MM.1S (cell line): Measurements from ENCODE around the gene CYP4F2.

Source experiments
- DNase-seq: peaks from one replicate; pipeline ENCODE4 v3.0.0-alpha.2; 2015
- H2AFZ ChIP-seq: fragments of 300-600 bp; sonication (generic); 2 replicates; pipeline ENCODE4 v1.6.0; 2016; ENCODE audit warnings: antibody characterized with exemption, low read length
- H3F3A ChIP-seq: fragments of 300-600 bp; sonication (generic); 2 replicates; pipeline ENCODE4 v1.6.1; 2016; ENCODE audit warnings: mild to moderate bottlenecking, antibody characterized with exemption, low read length, moderate library complexity, mixed read lengths; ENCODE audit not compliant: insufficient read depth
- H3K27ac ChIP-seq: fragments of 300-600 bp; sonication (generic); 2 replicates; pipeline ENCODE4 v1.5.1; 2016; ENCODE audit warnings: mild to moderate bottlenecking, low read length
- H3K27me3 ChIP-seq: fragments of 300-600 bp; sonication (generic); replicated peaks from 2 replicates; pipeline ENCODE4 v1.6.0; 2016; ENCODE audit warnings: low read length; ENCODE audit not compliant: insufficient read depth
- H3K36me3 ChIP-seq: fragments of 300-600 bp; sonication (generic); replicated peaks from 2 replicates; pipeline ENCODE4 v1.6.1; 2016; ENCODE audit warnings: mild to moderate bottlenecking, low read length, mixed read lengths; ENCODE audit not compliant: insufficient read depth
- H3K4me1 ChIP-seq: fragments of 300-600 bp; sonication (generic); 2 replicates; pipeline ENCODE4 v1.6.1; 2016; ENCODE audit warnings: low read length, mixed read lengths
- H3K4me2 ChIP-seq: fragments of 300-600 bp; sonication (generic); 2 replicates; pipeline ENCODE4 v1.6.0; 2016; ENCODE audit warnings: low read depth, low read length
- H3K4me3 ChIP-seq: fragments of 300-600 bp; sonication (generic); 2 replicates; pipeline ENCODE4 v1.5.1; 2016; ENCODE audit warnings: low read length, mixed read lengths
- H3K79me2 ChIP-seq: fragments of 300-600 bp; sonication (generic); 2 replicates; pipeline ENCODE4 v1.6.1; 2016; ENCODE audit warnings: mixed run types, low read length, mixed read lengths
- H3K9ac ChIP-seq: fragments of 300-600 bp; sonication (generic); 2 replicates; pipeline ENCODE4 v1.6.1; 2016; ENCODE audit warnings: low read length, mixed read lengths
- H3K9me2 ChIP-seq: fragments of 300-600 bp; sonication (generic); replicated peaks from 2 replicates; pipeline ENCODE4 v1.6.1; 2016; ENCODE audit warnings: mild to moderate bottlenecking, low read length, mixed read lengths; ENCODE audit not compliant: insufficient read depth
- H3K9me3 ChIP-seq: fragments of 300-600 bp; sonication (generic); replicated peaks from 2 replicates; pipeline ENCODE4 v1.6.1; 2016; ENCODE audit warnings: mild to moderate bottlenecking, low read length, mixed read lengths; ENCODE audit not compliant: insufficient read depth
- H4K20me1 ChIP-seq: fragments of 300-600 bp; sonication (generic); 2 replicates; pipeline ENCODE4 v1.6.1; 2016; ENCODE audit warnings: mild to moderate bottlenecking, low read length, moderate library complexity, mixed read lengths; ENCODE audit not compliant: insufficient read depth
- EZH2 ChIP-seq: fragments of 300-600 bp; sonication (generic); optimal IDR thresholded peaks from 2 replicates; pipeline ENCODE3; 2017; ENCODE audit warnings: low read depth, mild to moderate bottlenecking, antibody characterized with exemption, low read length, mixed read lengths
- EZH2phosphoT487 ChIP-seq: fragments of 300-600 bp; sonication (generic); IDR thresholded peaks from 2 replicates; pipeline ENCODE4 v1.6.1; 2018; ENCODE audit warnings: antibody characterized with exemption, low read length
- TF ChIP-seq, protein P1 (sequence below): fragments of 300-600 bp; sonication (generic); IDR thresholded peaks from 2 replicates; pipeline ENCODE4 v1.5.1; 2016; ENCODE audit warnings: antibody characterized with exemption, low read length, mixed read lengths

Gene CYP4F2

DNA sequence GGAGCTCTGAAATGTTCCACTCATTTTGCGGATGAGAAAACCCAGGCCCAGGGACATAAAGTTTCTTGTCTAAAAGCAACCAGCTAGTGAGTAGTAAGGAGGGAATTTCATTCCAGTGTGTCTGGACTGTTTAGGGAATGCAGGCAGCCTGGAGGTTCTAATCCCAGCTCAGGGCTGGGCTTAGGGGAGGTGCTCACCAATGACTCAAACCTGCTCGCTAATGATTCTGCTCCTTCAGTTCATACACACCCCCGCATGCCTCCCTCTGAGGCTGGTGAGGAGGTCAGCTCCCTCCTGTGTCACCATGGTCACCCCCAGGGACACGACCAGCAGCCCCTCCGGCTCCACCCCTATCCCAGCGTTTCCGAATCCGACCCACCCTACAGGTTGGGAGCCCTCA, 34.6 kb downstream of the CYP4F2 start:
- peaks cover 78% of the 10 kb centered on the region for H3K27me3 ChIP-seq
- no peak overlapping the region for H3K4me3 ChIP-seq
- H3K79me2 ChIP-seq: no peaks in the 10 kb centered on the region
- H3K9me2 ChIP-seq: no peaks in the 10 kb centered on the region
- no peak overlapping the region for H3K9ac ChIP-seq
- no peaks in the 10 kb centered on the region for H3K36me3 ChIP-seq
- H3K4me2 ChIP-seq: no peak overlapping the region
- H4K20me1 ChIP-seq: no peaks in the 10 kb centered on the region
- no peaks in the 10 kb centered on the region for H3F3A ChIP-seq
- TF ChIP-seq EZH2 (no peak), EZH2phosphoT487 (no peak)
- TF ChIP-seq, protein P1, sequence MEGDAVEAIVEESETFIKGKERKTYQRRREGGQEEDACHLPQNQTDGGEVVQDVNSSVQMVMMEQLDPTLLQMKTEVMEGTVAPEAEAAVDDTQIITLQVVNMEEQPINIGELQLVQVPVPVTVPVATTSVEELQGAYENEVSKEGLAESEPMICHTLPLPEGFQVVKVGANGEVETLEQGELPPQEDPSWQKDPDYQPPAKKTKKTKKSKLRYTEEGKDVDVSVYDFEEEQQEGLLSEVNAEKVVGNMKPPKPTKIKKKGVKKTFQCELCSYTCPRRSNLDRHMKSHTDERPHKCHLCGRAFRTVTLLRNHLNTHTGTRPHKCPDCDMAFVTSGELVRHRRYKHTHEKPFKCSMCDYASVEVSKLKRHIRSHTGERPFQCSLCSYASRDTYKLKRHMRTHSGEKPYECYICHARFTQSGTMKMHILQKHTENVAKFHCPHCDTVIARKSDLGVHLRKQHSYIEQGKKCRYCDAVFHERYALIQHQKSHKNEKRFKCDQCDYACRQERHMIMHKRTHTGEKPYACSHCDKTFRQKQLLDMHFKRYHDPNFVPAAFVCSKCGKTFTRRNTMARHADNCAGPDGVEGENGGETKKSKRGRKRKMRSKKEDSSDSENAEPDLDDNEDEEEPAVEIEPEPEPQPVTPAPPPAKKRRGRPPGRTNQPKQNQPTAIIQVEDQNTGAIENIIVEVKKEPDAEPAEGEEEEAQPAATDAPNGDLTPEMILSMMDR: no peak
- no peaks in the 10 kb centered on the region for H3K9me3 ChIP-seq
- DNase-seq: no peak
- H3K4me1 ChIP-seq: no peaks in the 10 kb centered on the region
- H2AFZ ChIP-seq: no peak overlapping the region
- H3K27ac ChIP-seq: no peak overlapping the region

DNA sequence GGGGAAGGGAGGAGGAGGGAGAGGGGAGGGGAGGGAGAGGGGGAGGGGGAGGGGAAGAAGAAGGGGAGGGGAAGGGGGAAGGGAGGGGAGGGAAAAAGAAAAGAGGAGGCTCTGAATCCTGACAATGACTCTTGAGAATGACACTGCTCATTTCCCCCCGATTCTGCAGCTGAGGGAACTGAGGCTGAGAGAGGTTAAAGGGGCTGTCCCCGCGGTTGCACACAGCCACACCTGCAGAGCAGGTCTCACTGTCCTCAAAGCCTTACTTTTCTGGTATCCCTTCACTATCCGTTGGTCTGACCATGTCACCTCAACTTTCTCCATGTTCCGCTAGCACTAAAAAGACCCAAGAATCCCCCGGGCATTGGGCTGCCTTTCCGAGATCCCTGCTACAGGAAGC, 35.4 kb downstream of the CYP4F2 start:
- no peaks in the 10 kb centered on the region for H3K79me2 ChIP-seq
- H2AFZ ChIP-seq: no peak overlapping the region
- no peak overlapping the region for H3K4me2 ChIP-seq
- H3K36me3 ChIP-seq: no peaks in the 10 kb centered on the region
- no peaks in the 10 kb centered on the region for H3F3A ChIP-seq
- H3K4me1 ChIP-seq: no peaks in the 10 kb centered on the region
- H3K27ac ChIP-seq: no peak overlapping the region
- H3K9me3 ChIP-seq: no peaks in the 10 kb centered on the region
- peaks cover 77% of the 10 kb centered on the region for H3K27me3 ChIP-seq
- no peaks in the 10 kb centered on the region for H4K20me1 ChIP-seq
- TF ChIP-seq EZH2phosphoT487 (no peak), EZH2 (no peak)
- TF ChIP-seq, protein P1: no peak
- DNase-seq: no peak
- no peak overlapping the region for H3K4me3 ChIP-seq
- H3K9me2 ChIP-seq: no peaks in the 10 kb centered on the region
- no peak overlapping the region for H3K9ac ChIP-seq

DNA sequence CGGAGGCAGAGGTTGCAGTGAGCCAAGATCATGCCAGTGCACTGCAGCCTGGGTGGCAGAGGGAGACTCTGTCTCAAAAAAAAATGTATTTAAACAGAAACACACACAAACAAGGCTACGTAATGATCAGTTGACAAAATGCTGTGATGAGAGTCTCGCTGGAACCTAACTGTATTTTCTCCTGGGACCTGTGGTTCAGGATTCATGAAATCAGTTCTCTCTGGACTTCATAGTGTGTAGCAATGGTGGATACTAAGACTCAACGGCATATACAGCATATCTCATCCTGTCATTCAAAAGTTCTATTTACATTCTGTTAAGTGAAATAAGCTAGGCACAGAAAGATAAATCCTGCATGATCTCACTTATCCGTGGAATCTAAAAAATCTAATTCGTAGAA, 37.4 kb downstream of the CYP4F2 start:
- Histone ChIP-seq H3K4me2 (no peak overlapping the region), H3K9ac (no peak overlapping the region), H3K27me3 (peaks cover 73% of the 10 kb centered on the region), H4K20me1 (no peaks in the 10 kb centered on the region), H3K79me2 (no peaks in the 10 kb centered on the region), H3K27ac (no peak overlapping the region), H3F3A (no peaks in the 10 kb centered on the region), H3K4me1 (no peaks in the 10 kb centered on the region), H2AFZ (no peak overlapping the region), H3K9me3 (no peaks in the 10 kb centered on the region), H3K9me2 (no peaks in the 10 kb centered on the region), H3K4me3 (no peak overlapping the region), H3K36me3 (no peaks in the 10 kb centered on the region)
- DNase-seq: no peak
- TF ChIP-seq EZH2phosphoT487 (no peak), EZH2 (no peak)
- TF ChIP-seq, protein P1: no peak
